Fibroblast of pulmonary artery (primary cell): ENCODE data around the gene SFXN1.

ENCODE experiments used
- DNase-seq: peaks from one replicate; pipeline ENCODE4 v3.0.0-alpha.2; 2010; ENCODE audit warnings: low read depth
- H3K4me3 ChIP-seq: replicated peaks from 2 replicates; pipeline ENCODE4 v1.5.1; 2011; ENCODE audit warnings: low read depth, mild to moderate bottlenecking, control low read depth, low read length, moderate library complexity
- TF ChIP-seq, protein P1 (sequence below): IDR thresholded peaks from 2 replicates; pipeline ENCODE4 v1.5.1; 2011; ENCODE audit warnings: mild to moderate bottlenecking, control low read depth, low read length, inconsistent platforms; ENCODE audit errors: missing control alignments

Gene SFXN1

DNA sequence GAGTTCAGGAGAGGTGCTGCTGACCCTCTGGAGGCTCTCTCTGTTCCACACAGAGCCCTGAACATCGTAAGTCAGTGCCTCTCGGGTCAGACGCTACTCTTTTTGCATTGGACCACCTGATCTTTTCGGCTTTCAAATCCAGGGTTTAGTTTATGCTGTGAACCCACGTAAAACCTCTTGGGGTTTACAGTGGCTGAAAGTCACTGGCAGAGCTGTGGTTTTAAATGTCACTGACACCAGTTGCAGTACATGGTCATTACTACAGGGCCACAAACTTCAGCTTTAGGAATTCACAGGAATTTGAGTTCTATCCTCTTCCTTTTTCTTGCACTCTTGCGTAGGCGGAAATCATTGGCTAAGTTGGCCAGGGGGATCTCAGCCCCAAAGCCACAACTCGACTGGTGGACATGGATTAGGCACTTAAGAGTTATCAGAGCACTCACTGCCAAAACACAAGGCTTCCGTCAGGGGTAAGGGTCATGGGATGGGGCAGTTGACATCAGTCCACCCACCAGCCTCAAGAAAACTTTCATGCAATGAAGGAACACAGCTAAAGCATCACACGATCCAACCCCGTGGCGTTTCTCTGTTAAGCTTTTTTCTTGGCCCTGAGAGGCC is 76.9 kb downstream of the SFXN1 start:
- DNase-seq: no peak
- TF ChIP-seq, protein P1, sequence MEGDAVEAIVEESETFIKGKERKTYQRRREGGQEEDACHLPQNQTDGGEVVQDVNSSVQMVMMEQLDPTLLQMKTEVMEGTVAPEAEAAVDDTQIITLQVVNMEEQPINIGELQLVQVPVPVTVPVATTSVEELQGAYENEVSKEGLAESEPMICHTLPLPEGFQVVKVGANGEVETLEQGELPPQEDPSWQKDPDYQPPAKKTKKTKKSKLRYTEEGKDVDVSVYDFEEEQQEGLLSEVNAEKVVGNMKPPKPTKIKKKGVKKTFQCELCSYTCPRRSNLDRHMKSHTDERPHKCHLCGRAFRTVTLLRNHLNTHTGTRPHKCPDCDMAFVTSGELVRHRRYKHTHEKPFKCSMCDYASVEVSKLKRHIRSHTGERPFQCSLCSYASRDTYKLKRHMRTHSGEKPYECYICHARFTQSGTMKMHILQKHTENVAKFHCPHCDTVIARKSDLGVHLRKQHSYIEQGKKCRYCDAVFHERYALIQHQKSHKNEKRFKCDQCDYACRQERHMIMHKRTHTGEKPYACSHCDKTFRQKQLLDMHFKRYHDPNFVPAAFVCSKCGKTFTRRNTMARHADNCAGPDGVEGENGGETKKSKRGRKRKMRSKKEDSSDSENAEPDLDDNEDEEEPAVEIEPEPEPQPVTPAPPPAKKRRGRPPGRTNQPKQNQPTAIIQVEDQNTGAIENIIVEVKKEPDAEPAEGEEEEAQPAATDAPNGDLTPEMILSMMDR: no peak
- H3K4me3 ChIP-seq: no peak overlapping the region

DNA sequence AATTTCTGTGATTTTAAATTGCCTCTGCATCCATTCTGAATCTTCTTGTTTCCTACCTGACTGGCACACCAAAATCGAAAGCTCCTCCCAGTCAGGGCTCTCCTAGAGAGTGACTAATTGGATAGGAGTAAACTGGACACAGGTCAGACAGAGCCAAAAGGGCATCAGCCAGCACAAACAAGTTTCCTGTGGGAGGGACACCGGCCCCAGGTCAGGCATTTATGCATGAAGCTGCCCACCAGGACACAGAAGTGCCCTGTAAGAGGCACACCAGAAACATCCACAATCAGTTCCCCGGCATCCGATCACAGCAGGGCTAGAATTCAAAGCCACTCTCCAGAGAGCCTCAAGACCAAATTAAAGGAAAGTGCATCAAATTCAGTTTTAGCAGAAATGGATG is 78.4 kb downstream of the SFXN1 start:
- no peak for DNase-seq
- TF ChIP-seq, protein P1: no peak
- H3K4me3 ChIP-seq: no peak overlapping the region

DNA sequence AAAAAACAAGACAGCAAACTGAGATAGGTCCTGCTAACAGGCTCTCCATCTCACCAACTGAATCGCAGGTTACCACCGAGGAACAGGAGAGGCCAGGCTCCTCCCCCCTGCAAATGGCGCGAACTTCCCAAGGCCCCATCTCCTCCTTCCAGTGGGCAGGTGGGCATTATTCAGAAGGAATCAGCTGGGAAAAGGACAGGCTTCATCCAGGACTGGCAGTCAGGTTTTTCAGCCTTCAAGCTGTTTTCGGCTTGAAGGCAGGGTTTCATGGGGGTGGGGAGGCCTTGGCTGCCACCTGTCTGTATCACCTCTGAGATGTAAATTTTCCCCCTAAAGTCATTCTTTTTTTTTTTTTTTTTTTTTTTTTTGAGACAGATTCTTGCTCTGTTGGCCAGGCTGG is 79.4 kb downstream of the SFXN1 start:
- TF ChIP-seq, protein P1: no peak
- H3K4me3 ChIP-seq: no peak overlapping the region
- no peak for DNase-seq

DNA sequence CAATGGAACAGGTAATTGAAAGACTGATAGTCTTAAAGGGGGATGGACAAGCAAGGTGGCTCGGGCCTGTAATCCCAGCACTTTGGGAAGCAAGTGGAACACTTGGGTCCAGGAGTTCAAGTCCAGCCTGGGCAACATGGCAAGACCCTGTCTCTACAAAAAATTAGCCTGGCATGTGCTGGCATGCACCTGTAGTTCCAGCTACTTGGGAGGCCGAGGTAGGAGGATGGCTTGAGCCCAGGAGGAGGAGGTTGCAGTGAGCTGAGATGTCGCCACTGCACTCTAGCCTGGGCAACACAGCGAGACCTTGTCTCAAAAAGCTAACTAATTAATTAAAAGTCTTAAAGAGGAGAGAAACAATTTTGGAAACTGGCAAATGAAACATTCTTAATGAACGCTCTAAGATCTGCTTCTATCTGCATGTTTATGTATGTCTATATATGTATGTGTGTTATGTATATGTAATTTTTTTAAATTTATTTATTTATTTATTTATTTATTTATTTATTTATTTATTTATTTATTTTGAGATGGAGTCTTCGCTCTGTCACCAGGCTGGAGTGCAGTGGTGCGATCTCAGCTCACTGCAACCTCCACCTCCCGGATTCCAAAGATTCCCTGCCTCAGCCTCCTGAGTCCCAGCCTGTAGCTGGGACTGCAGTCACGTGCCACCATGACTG is 80.6 kb downstream of the SFXN1 start:
- DNase-seq: no peak
- TF ChIP-seq, protein P1: no peak
- H3K4me3 ChIP-seq: no peak overlapping the region

DNA sequence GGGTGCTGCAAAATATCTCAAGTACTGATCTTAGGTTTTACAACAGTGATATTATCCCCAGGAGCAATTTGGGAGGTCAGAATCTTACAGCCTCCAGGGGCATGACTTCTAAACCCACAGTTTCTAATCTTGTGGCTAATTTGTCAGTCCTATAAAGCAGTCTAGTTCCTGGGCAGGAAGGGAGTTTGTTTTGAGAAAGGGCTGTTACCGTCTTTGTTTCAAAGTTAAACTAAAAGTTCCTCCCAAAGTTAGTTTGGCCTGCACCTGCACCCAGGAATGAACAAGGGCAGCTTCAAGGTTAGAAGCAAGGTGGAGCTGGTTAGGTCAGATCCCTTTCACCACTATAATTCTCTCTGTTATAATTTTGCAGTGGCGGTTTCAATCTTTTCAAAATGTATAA is 81.7 kb downstream of the SFXN1 start:
- TF ChIP-seq, protein P1: no peak
- H3K4me3 ChIP-seq: no peak overlapping the region
- DNase-seq: no peak

DNA sequence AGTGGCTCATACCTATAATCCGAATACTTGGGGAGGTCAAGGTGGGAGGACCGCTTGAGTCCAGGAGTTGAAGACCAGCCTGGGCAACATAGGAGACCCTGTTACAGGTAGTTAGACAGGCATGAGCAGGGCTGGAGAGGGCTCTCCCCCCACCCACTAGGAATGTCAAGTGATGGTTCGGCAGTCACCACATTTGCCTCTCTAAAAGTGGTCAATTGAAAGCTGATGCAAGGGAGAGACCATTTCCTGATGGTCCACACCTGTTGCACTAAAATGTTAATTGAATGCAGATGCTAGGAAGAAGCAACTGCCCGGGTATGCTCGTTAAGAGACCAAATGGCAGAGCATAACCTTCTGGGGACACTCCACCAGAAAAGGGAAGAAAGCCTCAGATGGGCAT is 82.7 kb downstream of the SFXN1 start:
- TF ChIP-seq, protein P1: no peak
- DNase-seq: no peak
- no peak overlapping the region for H3K4me3 ChIP-seq

DNA sequence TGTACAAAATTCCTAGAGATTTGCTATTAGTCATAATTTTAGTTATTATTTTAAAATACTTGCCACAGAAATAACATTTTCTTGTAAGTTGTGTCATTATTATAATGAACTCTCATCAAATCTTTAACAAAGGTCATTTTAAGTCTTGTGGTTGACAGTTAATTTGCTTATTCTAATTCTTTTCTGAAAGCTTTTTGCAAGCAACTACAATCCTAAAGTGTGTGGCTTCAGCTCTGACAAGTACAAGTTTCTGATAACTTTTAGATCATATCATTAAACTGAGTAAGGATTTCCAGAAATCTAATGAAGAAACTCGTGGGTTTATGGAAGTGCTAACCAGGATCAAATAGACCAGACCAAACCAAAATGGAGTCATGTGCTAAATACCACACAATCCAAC is 86.4 kb downstream of the SFXN1 start:
- TF ChIP-seq, protein P1: no peak
- H3K4me3 ChIP-seq: no peak overlapping the region
- no peak for DNase-seq
